SK-N-SH (cell line): ENCODE results near the gene LRP6. TPM values are rescaled to one million over a fixed set of nuclear protein-coding genes. Genes with fewer than 3 reads are reported as not detected.

Source experiments
- CTCF ChIA-PET: fragments of 300-600, 350-600 bp; formaldehyde crosslinking; extraction: SDS; loops from one replicate; lab custom pipeline; 2021; lab: Yijun Ruan, JAX
- POLR2A ChIA-PET: fragments of 350-600 bp; sonication (Branson Sonifier 250); formaldehyde crosslinking; extraction: SDS; loops from one replicate; lab custom pipeline; 2020; ENCODE audit warnings: antibody characterized with exemption, inconsistent platforms; lab: Yijun Ruan, JAX
- DNase-seq: peaks from one replicate; pipeline ENCODE4 v3.0.0; 2012
- H2AFZ ChIP-seq: fragments of 200-600 bp; sonication (generic); 2 replicates; pipeline ENCODE4 v1.8.1; 2016; ENCODE audit warnings: antibody characterized with exemption, mild to moderate bottlenecking, low read depth
- H3F3A ChIP-seq: fragments of 200-600 bp; sonication (generic); replicated peaks from 2 replicates; pipeline ENCODE3; 2016; ENCODE audit warnings: antibody characterized with exemption, mild to moderate bottlenecking; ENCODE audit not compliant: insufficient read depth
- H3K27ac ChIP-seq, 2 experiments: fragments of 200-500 bp in 1 of 2; fragments of 200-600 bp in 1 of 2; sonication (Bioruptor generic) in 1 of 2; sonication (generic), shearing (Covaris generic) in 1 of 2; 2 replicates each; pipeline versions ENCODE4 v1.5.1 to v1.6.1; 2014 to 2016; ENCODE audit warnings: low read depth in 2 of 2, inconsistent platforms in 1 of 2, low read length in 1 of 2, mild to moderate bottlenecking in 1 of 2, mixed read lengths in 1 of 2
- H3K27me3 ChIP-seq: fragments of 200-600 bp; sonication (generic), shearing (Covaris generic); 2 replicates; pipeline ENCODE4 v1.6.1; 2016; ENCODE audit warnings: mixed run types; ENCODE audit not compliant: insufficient read depth
- H3K36me3 ChIP-seq, 2 experiments: fragments of 200-500 bp in 1 of 2; fragments of 200-600 bp in 1 of 2; sonication (Bioruptor generic) in 1 of 2; sonication (generic) in 1 of 2; replicated peaks in 1 of 2; 2 replicates each; pipeline versions ENCODE3 to v1.5.1; 2014 to 2016; ENCODE audit warnings: low read length in 1 of 2, mild to moderate bottlenecking in 1 of 2; ENCODE audit not compliant: insufficient read depth in 2 of 2, control insufficient read depth in 1 of 2
- H3K4me1 ChIP-seq, 2 experiments: fragments of 200-500 bp in 1 of 2; fragments of 200-600 bp in 1 of 2; sonication (Bioruptor generic) in 1 of 2; sonication (generic), shearing (Covaris generic) in 1 of 2; 2 replicates each; pipeline versions ENCODE4 v1.5.1 to v1.6.1; 2014 to 2016; ENCODE audit warnings: low read depth in 1 of 2, low read length in 1 of 2, mixed run types in 1 of 2; ENCODE audit not compliant: insufficient read depth in 2 of 2, control insufficient read depth in 1 of 2
- H3K4me2 ChIP-seq: fragments of 200-600 bp; sonication (generic), shearing (Covaris generic); 2 replicates; pipeline ENCODE4 v1.6.1; 2017; ENCODE audit warnings: mixed run types
- H3K4me3 ChIP-seq, 2 experiments: fragments of 200-500 bp in 1 of 2; fragments of 200-600 bp in 1 of 2; sonication (Bioruptor generic) in 1 of 2; sonication (generic), shearing (Covaris generic) in 1 of 2; 2 replicates each; pipeline versions ENCODE4 v1.5.1 to v1.8.1; 2014 to 2016; ENCODE audit warnings: low read depth in 2 of 2, inconsistent platforms in 1 of 2, low read length in 1 of 2, mild to moderate bottlenecking in 1 of 2, mixed read lengths in 1 of 2, moderate library complexity in 1 of 2
- H3K79me2 ChIP-seq: fragments of 200-600 bp; sonication (generic); 2 replicates; pipeline ENCODE4 v1.8.1; 2017; ENCODE audit warnings: mild to moderate bottlenecking; ENCODE audit not compliant: insufficient read depth
- H3K9ac ChIP-seq: fragments of 200-600 bp; sonication (generic); 2 replicates; pipeline ENCODE4 v1.6.1; 2017; ENCODE audit warnings: mixed run types
- H3K9me2 ChIP-seq: fragments of 200-600 bp; sonication (generic); 2 replicates; pipeline ENCODE4 v1.6.1; 2017; ENCODE audit warnings: mixed run types
- H3K9me3 ChIP-seq: fragments of 200-600 bp; sonication (generic); 2 replicates; pipeline ENCODE4 v1.6.1; 2017; ENCODE audit warnings: mixed run types, mild to moderate bottlenecking, moderate library complexity
- H4K20me1 ChIP-seq: fragments of 200-600 bp; sonication (generic); 2 replicates; pipeline ENCODE4 v1.6.1; 2017; ENCODE audit warnings: mild to moderate bottlenecking, mixed run types; ENCODE audit not compliant: insufficient read depth
- ELF1 ChIP-seq: IDR thresholded peaks from 2 replicates; pipeline ENCODE4 v1.4.0; 2012
- EP300 ChIP-seq, 2 experiments: IDR thresholded peaks; 2 replicates each; pipeline versions ENCODE4 v1.4.0 to v1.6.1; 2012; ENCODE audit warnings: borderline replicate concordance in 1 of 2, low read depth in 1 of 2, low read length in 1 of 2
- FOSL2 ChIP-seq: IDR thresholded peaks from 2 replicates; pipeline ENCODE4 v1.4.0; 2012; ENCODE audit warnings: low read depth, mild to moderate bottlenecking, moderate library complexity, borderline replicate concordance
- JUND ChIP-seq: IDR thresholded peaks from 2 replicates; pipeline ENCODE4 v1.4.0; 2012
- NFIC ChIP-seq: IDR thresholded peaks from 2 replicates; pipeline ENCODE4 v1.4.0; 2012; ENCODE audit warnings: borderline replicate concordance
- PBX3 ChIP-seq: IDR thresholded peaks from 2 replicates; pipeline ENCODE4; 2012
- RAD21 ChIP-seq: IDR thresholded peaks from 2 replicates; pipeline ENCODE4 v1.6.1; 2012; ENCODE audit warnings: mild to moderate bottlenecking, low read length
- RXRA ChIP-seq: IDR thresholded peaks from 2 replicates; pipeline ENCODE4 v1.4.0; 2012; ENCODE audit warnings: low read depth, mild to moderate bottlenecking, borderline replicate concordance
- SMC3 ChIP-seq: IDR thresholded peaks from 2 replicates; pipeline ENCODE4 v1.6.1; 2012; ENCODE audit warnings: low read depth, low read length, improper control_type of control experiment
- TAF1 ChIP-seq: IDR thresholded peaks from 2 replicates; pipeline ENCODE4 v1.6.1; 2012; ENCODE audit warnings: low read depth, mild to moderate bottlenecking, low read length, moderate library complexity, borderline replicate concordance
- TCF12 ChIP-seq: IDR thresholded peaks from 2 replicates; pipeline ENCODE4 v1.4.0; 2012
- TEAD4 ChIP-seq: IDR thresholded peaks from 2 replicates; pipeline ENCODE4 v1.4.0; 2012; ENCODE audit warnings: mild to moderate bottlenecking, borderline replicate concordance; ENCODE audit not compliant: insufficient read depth
- USF2 ChIP-seq: fragments of 150-350 bp; IDR thresholded peaks from 2 replicates; pipeline ENCODE4 v1.6.1; 2017; ENCODE audit warnings: antibody characterized with exemption, low read length, low read depth, borderline replicate concordance
- WGBS: methylation state at CpG from one replicate; pipeline ENCODE4 v1.1.6; 2017; ENCODE audit warnings: low lambda C conversion rate; 5-methylcytosine and 5-hydroxymethylcytosine counted together
- polyA plus RNA-seq, 3 experiments: library from polyadenylated mRNA; depleted of rRNA; stranded (reverse); fragments of >200 nt; gene quantifications; 2 replicates each; pipeline ENCODE4 v1.2.3, GENCODE V29; 2012
- TF ChIP-seq, protein P1 (sequence below): IDR thresholded peaks from 2 replicates; pipeline ENCODE4 v1.6.1; 2012; ENCODE audit warnings: mild to moderate bottlenecking, low read depth, low read length, moderate library complexity
- TF ChIP-seq, protein P2 (sequence below): IDR thresholded peaks from 2 replicates; pipeline ENCODE4 v1.4.0; 2012; ENCODE audit warnings: low read depth

LRP6 gene
- polyA plus RNA-seq, 1 of the 3 experiments (the other 2 are of a cell fraction): 13.7 TPM

GRCh38 chr12:12159988-12160387, 106.9 kb downstream of the LRP6 start:
- no peak overlapping the region for H3K4me2 ChIP-seq

DNA sequence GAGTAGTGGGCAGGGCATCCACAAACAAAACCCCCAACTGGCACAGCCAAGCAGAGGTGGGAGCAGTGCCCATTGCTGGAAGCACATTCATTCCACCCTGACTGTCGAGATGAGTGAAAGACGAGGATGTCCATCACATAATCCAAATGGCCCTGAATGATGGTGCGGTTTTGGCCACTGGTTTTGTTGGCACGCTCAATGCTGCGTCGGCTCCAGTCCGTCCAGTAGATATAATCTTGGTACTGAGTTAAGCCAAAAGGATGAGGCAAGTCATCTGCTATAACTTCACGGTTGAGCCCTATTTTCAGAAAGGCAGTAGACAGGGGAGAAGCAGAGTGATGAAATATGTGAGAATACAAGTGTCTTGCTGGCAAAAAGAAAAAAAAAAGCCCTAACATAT, 108.0 kb downstream of the LRP6 start:
- Histone ChIP-seq H3K9me3 (no peaks in the 10 kb centered on the region), H3K4me3 (no peak overlapping the region)

More at GRCh38 chr12:12159988-12160387, 106.9 kb downstream of the LRP6 start:
- H4K20me1 ChIP-seq: no peaks in the 10 kb centered on the region
- no peak overlapping the region for H2AFZ ChIP-seq
- H3K27me3 ChIP-seq: no peaks in the 10 kb centered on the region
- peaks cover 49 to 59% of the 10 kb centered on the region in 2 experiments for H3K36me3 ChIP-seq
- peaks cover 10% of the 10 kb centered on the region for H3K79me2 ChIP-seq
- no peaks in the 10 kb centered on the region for H3K9me2 ChIP-seq
- CTCF ChIA-PET: no interaction called here
- H3K4me1 ChIP-seq: peaks cover 9 to 12% of the 10 kb centered on the region in 2 experiments; a peak in 3 of 4 replicates
- TF ChIP-seq TCF12 (peak; percentile 39; the same call in 1 of the 2 replicates), ELF1 (0 out of 2 replicates have a peak, but pooled peaks have one; percentile 12), FOSL2 (peak; percentile 42; the same call in 1 of the 2 replicates), NFIC (peak; percentile 72), TAF1 (no peak), EP300 (IDR thresholded peaks at IDR 0.05; ENCODE audit: borderline replicate concordance in 1 of 2, low read depth in 1 of 2, low read length in 1 of 2) (0 out of 4 replicates have a peak, but pooled peaks of 1 of the 2 experiments have one; percentile 10), JUND (0 out of 2 replicates have a peak, but pooled peaks have one; percentile 32)
- TF ChIP-seq, protein P1, sequence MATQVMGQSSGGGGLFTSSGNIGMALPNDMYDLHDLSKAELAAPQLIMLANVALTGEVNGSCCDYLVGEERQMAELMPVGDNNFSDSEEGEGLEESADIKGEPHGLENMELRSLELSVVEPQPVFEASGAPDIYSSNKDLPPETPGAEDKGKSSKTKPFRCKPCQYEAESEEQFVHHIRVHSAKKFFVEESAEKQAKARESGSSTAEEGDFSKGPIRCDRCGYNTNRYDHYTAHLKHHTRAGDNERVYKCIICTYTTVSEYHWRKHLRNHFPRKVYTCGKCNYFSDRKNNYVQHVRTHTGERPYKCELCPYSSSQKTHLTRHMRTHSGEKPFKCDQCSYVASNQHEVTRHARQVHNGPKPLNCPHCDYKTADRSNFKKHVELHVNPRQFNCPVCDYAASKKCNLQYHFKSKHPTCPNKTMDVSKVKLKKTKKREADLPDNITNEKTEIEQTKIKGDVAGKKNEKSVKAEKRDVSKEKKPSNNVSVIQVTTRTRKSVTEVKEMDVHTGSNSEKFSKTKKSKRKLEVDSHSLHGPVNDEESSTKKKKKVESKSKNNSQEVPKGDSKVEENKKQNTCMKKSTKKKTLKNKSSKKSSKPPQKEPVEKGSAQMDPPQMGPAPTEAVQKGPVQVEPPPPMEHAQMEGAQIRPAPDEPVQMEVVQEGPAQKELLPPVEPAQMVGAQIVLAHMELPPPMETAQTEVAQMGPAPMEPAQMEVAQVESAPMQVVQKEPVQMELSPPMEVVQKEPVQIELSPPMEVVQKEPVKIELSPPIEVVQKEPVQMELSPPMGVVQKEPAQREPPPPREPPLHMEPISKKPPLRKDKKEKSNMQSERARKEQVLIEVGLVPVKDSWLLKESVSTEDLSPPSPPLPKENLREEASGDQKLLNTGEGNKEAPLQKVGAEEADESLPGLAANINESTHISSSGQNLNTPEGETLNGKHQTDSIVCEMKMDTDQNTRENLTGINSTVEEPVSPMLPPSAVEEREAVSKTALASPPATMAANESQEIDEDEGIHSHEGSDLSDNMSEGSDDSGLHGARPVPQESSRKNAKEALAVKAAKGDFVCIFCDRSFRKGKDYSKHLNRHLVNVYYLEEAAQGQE: no peak
- H3K27ac ChIP-seq: peak overlapping the region; percentile 40 to 55; a peak in 3 of 4 replicates
- no peaks in the 10 kb centered on the region for H3K9me3 ChIP-seq
- H3F3A ChIP-seq: peaks cover 8% of the 10 kb centered on the region
- DNase-seq: no peak
- H3K9ac ChIP-seq: no peak overlapping the region
- POLR2A ChIA-PET: no interaction called here
- no peak overlapping the region for H3K4me3 ChIP-seq
- WGBS: 30% methylated on average over 1 of the region's 1 CpG

More for the DNA sequence above, 108.0 kb downstream of the LRP6 start:
- Histone ChIP-seq H2AFZ (no peak overlapping the region), H3K27me3 (no peaks in the 10 kb centered on the region), H3K4me1 (peaks cover 9 to 16% of the 10 kb centered on the region in 2 experiments; a peak in 3 of 4 replicates), H4K20me1 (no peaks in the 10 kb centered on the region), H3K79me2 (peaks cover 10% of the 10 kb centered on the region), H3K4me2 (no peak overlapping the region), H3K9ac (no peak overlapping the region), H3F3A (peaks cover 8% of the 10 kb centered on the region), H3K27ac (no peak overlapping the region; a peak in 2 of 4 replicates), H3K36me3 (peaks cover 46 to 58% of the 10 kb centered on the region in 2 experiments), H3K9me2 (no peaks in the 10 kb centered on the region)
- POLR2A ChIA-PET: no interaction called here
- CTCF ChIA-PET: no interaction called here
- no peak for DNase-seq
- TF ChIP-seq SMC3 (no peak), TCF12 (no peak), PBX3 (no peak), RXRA (no peak), TAF1 (no peak), TEAD4 (no peak), RAD21 (no peak), USF2 (no peak)
- TF ChIP-seq, protein P1: no peak
- TF ChIP-seq, protein P2, sequence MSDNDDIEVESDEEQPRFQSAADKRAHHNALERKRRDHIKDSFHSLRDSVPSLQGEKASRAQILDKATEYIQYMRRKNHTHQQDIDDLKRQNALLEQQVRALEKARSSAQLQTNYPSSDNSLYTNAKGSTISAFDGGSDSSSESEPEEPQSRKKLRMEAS: no peak
- WGBS: 86% methylated on average over 7 of the region's 8 CpGs
